ENCODE data around the gene CDYL2. TPM values are rescaled to one million over a fixed set of nuclear protein-coding genes. Genes with fewer than 3 reads are reported as not detected.

Gene CDYL2
- total RNA-seq, 4 donors from 2014 or later, result 0.80 to 2.8 (median 1.8) TPM

- intact Hi-C loops (cut with DNase I; ENCODE audit: low total_unique reads), result no loop called here
- Histone ChIP-seq H3K9me3 (no peaks in the 10 kb centered on the region), H3K36me3 (no peaks in the 10 kb centered on the region), H3K27ac (no peak overlapping the region), H3K4me3 (no peak overlapping the region), H3K4me1 (no peaks in the 10 kb centered on the region), H3K27me3 (no peaks in the 10 kb centered on the region)
- in situ Hi-C loops (cut with MboI; ENCODE audit: low sequenced_read_pairs in 4 of 4), result no loop called here
- ATAC-seq (no peak), DNase-seq (no peak)
- TF ChIP-seq POLR2A (IDR thresholded peaks at IDR 0.05), result no peak
- TF ChIP-seq CTCF (IDR thresholded peaks at IDR 0.05 in 4 of 5, conservative IDR thresholded peaks at IDR 0.05 in 1 of 5), result no peak
Measured at GRCh38 chr16:80775450-80775849, 28.9 kb downstream of the CDYL2 start.

- in situ Hi-C loops (cut with MboI; ENCODE audit: low sequenced_read_pairs in 4 of 4), result loop anchor here in 1 of 4 donors (25.0 kb wide), 1 partner anchor 104 kb away; no protein-coding TSS in a partner anchor
Measured at GRCh38 chr16:80766798-80767197, 37.6 kb downstream of the CDYL2 start.

GRCh38 chr16:80759419-80760162, 44.8 kb downstream of the CDYL2 start:
- H3K36me3 ChIP-seq, result no peaks in the 10 kb centered on the region
- no peak for DNase-seq
- no peak overlapping the region for H3K27ac ChIP-seq
- intact Hi-C loops (cut with DNase I; ENCODE audit: low total_unique reads), result no loop called here
- no peaks in the 10 kb centered on the region for H3K9me3 ChIP-seq
- in situ Hi-C loops (cut with MboI; ENCODE audit: low sequenced_read_pairs in 4 of 4), result loop anchor here in 1 of 4 donors (25.0 kb wide), 1 partner anchor 97 kb away; no protein-coding TSS in a partner anchor
- no peak for ATAC-seq
- H3K27me3 ChIP-seq, result no peaks in the 10 kb centered on the region
- TF ChIP-seq POLR2A (IDR thresholded peaks at IDR 0.05) (no peak), CTCF (IDR thresholded peaks at IDR 0.05 in 4 of 5, conservative IDR thresholded peaks at IDR 0.05 in 1 of 5) (no peak)
- no peaks in the 10 kb centered on the region for H3K4me1 ChIP-seq
- no peak overlapping the region for H3K4me3 ChIP-seq

More at GRCh38 chr16:80766798-80767197, 37.6 kb downstream of the CDYL2 start:
- Histone ChIP-seq H3K4me3 (no peak overlapping the region), H3K36me3 (no peaks in the 10 kb centered on the region), H3K9me3 (no peaks in the 10 kb centered on the region), H3K27me3 (no peaks in the 10 kb centered on the region), H3K4me1 (no peaks in the 10 kb centered on the region), H3K27ac (no peak overlapping the region)
- no peak for TF ChIP-seq CTCF (IDR thresholded peaks at IDR 0.05 in 4 of 5, conservative IDR thresholded peaks at IDR 0.05 in 1 of 5)
- no peak for TF ChIP-seq POLR2A (IDR thresholded peaks at IDR 0.05)
- ATAC-seq (no peak), DNase-seq (no peak)
- intact Hi-C loops (cut with DNase I; ENCODE audit: low total_unique reads), result no loop called here

- TF ChIP-seq CTCF (IDR thresholded peaks at IDR 0.05 in 4 of 5, conservative IDR thresholded peaks at IDR 0.05 in 1 of 5), result no peak
- TF ChIP-seq POLR2A (IDR thresholded peaks at IDR 0.05), result no peak
- H3K4me3 ChIP-seq, result no peak overlapping the region
- no peaks in the 10 kb centered on the region for H3K27me3 ChIP-seq
- in situ Hi-C loops (cut with MboI; ENCODE audit: low sequenced_read_pairs in 4 of 4), result loop anchor here in 1 of 4 donors (25.0 kb wide), 1 partner anchor 92 kb away; no protein-coding TSS in a partner anchor
- intact Hi-C loops (cut with DNase I; ENCODE audit: low total_unique reads), result no loop called here
- ATAC-seq (no peak), DNase-seq (no peak)
- no peak overlapping the region for H3K27ac ChIP-seq
- H3K36me3 ChIP-seq, result no peaks in the 10 kb centered on the region
- no peaks in the 10 kb centered on the region for H3K9me3 ChIP-seq
- no peaks in the 10 kb centered on the region for H3K4me1 ChIP-seq
Measured at GRCh38 chr16:80754476-80754875, 49.9 kb downstream of the CDYL2 start.
